Stimulated activated CD4-positive, alpha-beta T cell treated with anti-CD3 and anti-CD28 coated beads, Interleukin-4, amount 100 ng/mL, for 4 hours (primary cell): Measurements from ENCODE around the gene UBE2QL1.

Experiments used
- DNase-seq, 2 experiments: peaks; one replicate each; pipeline ENCODE4 v3.0.0-alpha.2; 2020

Gene UBE2QL1

DNA sequence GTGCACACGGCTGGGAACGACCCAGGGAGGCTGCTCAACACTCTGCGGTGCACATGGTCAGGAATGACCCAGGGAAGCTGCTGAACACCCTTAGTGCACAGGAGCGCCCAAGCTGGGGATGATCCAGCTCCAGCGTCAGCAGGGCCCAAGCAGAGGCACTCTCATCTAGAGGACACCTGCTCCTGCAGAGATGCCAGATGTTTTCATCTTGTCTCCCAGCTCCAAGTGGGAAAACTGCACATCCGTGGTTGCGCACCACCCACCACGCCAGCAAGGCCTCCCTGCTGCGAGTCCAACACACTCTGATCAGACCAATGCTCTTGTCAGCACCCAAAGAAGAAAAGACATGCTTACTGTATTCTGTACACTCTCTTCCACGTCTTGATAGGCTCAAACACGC lies 34.1 kb downstream of the UBE2QL1 start:
- DNase-seq = no peak

- DNase-seq = no peak
Observed at GRCh38 chr5:6483880-6484382, 35.3 kb downstream of the UBE2QL1 start.

DNA sequence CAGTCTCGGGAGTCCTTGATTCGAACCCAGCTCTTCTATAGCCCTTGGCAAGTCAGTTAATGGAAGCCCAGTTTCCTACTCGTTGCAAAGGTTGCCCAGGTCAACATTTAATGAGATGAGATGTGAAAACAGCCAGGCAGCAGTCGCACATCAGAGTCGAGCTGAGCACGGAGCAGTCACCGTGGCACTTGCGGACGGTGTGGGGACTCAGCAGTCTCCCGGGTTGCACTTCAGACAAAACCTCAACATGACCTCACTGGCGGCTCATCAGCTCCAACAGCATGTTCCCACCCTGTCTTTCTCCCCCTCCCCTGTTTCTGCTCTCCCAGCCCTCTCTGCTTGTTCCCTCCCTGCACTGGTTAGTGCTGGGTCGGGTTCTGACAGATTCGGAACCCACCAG lies 35.8 kb downstream of the UBE2QL1 start:
- no peak for DNase-seq

DNA sequence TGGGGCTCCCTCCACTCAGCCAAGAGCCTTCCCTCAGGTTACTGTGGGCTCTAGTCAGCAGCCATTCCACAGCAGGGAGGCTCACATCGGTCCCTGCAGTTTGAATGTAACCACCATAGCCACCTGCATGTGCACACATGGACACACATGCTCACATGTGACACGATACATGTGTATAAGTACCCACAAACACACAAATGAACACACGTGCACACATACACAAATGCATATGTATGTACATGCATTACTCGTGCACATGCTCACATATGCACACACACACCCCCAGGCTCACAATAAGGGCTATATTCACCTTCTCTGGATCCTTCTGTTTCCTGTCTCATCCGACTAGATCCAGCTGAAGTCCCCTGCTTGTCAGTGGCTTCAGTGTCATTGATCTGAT lies 36.2 kb downstream of the UBE2QL1 start:
- DNase-seq = no peak

GRCh38 chr5:6485441-6485840 lies 36.8 kb downstream of the UBE2QL1 start:
- DNase-seq = no peak

DNA sequence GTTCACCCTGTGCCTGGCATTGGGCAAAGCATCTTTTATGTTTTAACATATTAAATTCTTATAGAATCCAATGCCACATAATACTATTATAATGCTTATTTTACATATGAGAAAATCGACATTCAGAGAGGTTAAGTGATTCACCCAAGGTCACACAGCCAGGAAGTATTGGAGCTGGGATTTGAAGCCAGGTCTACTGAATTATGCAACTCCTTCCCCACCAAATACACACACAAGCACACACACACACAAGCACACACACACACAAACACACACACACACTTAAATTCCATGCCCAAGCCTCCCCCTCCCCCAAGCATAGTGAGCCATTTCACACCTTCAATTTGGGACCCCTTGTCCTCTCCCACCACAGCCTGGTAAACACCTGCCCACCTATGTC lies 37.4 kb downstream of the UBE2QL1 start:
- no peak for DNase-seq

DNA sequence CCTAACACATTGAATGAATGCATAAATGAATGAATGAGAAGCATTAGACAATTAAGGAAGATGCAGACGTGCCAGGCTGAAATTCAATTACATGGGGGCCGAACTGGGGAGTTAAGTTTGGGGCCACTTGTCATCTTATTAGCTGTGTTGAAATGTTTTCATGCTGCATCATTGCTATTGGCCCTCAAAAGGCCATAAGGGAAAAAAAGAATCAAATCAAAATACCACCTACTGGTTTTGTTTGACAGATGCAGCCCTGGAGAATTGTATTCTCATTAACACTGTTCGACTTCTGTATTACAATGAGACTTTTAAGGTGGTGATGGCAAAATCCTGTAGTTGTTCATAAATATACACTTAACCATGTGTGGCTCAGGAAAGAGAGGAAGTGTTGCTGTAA lies 38.4 kb downstream of the UBE2QL1 start:
- DNase-seq = no peak

- no peak for DNase-seq
Observed at GRCh38 chr5:6488021-6488420, 39.4 kb downstream of the UBE2QL1 start.

DNA sequence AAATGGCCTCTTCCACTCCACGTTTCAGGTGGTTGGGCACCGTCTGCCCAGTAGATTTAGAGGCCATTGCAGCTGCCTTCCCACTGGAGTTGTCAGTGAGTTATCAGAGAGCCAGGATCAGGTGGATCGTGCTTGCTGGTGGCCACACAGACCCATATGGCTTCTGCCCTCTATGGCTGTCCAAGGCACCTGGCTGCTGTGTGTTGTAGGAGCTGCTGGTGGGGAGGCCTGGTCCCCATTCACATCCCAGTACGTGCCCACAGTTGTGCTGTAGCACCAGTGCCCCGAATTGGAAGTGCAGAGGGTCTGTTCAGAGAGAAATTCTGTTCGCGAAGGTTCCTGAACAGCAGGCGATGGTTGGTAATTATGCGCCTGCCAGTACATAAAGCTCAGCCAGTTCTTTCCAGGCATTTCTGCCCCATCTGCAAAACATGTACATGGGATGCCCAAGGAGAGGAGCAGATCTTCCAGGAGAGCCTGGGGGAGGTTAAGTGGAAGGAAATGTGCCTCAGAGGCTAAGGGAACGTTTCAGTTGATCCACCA lies 41.1 kb downstream of the UBE2QL1 start:
- DNase-seq = no peak

- no peak for DNase-seq
Observed at GRCh38 chr5:6490246-6490645, 41.6 kb downstream of the UBE2QL1 start.

DNA sequence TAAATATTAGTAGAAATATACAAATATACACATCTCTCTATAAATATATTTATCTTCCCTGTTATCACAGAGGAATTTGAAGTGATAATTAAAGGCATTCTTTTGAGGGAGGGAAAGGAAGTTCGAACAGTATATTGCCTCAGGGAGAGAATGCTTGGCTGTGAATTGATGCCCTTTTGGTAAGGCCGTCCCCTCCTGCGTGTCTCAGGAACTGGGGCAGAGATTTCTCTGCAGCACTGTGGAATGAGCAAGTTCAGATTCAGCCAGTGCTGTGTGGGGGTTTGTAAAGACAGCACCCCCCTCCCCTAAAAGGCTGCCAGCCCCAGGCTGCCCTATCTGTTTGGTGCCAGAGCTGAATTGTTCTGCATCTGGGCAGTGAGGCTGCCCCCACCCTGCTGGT lies 42.0 kb downstream of the UBE2QL1 start:
- no peak for DNase-seq

DNA sequence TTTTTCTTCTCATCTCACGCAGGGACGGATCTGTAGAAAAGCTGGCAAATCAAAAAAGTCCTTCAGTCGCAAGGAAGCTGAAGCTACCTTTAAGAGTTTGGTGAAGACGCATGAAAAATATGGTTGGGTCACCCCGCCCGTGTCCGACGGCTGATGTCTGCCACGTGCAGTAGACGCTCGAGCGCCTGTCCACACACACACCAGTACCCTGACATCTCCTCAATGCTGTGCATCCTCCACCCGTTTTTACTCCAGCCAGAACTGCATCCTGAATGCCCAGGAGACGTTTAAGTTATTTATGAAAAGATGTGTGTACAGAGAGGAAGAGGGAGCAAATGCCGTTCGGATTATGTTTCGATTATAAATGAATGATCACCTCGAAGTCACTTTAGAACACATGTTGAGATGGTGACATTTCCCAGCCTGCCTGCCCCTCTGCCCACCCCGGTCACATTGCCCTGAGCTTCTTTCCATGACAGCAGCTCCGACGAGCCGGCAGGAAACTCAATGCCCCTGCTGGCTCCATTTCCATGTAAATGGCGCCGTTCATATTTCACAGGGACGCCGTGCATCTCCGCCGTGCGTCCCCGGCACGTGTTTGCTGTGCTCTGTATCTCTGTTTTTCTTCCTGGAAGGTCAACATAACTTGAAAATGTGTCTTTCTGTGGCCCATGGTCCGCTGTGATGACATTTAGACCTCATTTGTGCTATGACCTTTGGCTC lies 42.7 kb downstream of the UBE2QL1 start:
- no peak for DNase-seq

DNA sequence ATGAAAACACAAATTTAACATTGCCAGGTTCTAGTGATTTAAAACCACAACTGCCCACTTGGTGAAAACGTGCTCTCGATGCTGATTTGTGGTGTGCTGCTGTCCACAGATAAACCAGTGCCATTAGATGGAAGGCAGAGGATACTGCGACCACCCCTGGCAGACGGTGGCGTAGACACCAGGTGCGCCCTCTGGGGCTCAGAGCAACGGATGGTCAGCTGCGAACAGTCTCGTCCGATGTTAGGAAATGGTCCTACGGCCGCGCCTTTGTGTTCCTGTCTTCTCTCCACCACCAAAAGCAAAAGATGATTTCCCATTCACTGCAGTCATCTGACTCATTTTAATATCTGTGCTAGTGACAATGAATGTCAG lies 43.2 kb downstream of the UBE2QL1 start:
- no peak for DNase-seq

DNA sequence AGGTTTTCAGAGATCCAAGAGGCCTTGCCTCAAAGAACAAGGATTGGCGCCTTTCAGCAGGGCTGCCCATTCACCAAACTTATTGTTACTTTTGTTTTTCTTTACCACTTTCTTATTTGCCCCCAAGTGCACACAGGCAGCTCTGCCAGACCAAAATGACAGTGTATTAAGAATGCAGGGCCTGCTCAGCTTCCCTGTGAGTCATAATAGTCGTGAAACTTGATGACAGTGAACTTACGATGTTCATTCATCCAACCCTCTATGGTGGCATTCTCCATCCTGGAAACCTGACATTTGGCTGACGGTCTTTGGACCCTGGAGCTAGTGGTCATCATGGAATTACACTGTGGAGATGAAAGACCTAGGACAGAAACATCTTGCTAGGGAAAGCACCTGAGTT lies 44.3 kb downstream of the UBE2QL1 start:
- no peak for DNase-seq

GRCh38 chr5:6493681-6494454 lies 45.2 kb downstream of the UBE2QL1 start:
- no peak for DNase-seq

GRCh38 chr5:6494939-6495338 lies 46.3 kb downstream of the UBE2QL1 start:
- DNase-seq = no peak

GRCh38 chr5:6495433-6496206 lies 47.0 kb downstream of the UBE2QL1 start:
- no peak for DNase-seq

GRCh38 chr5:6496207-6496584 lies 47.5 kb downstream of the UBE2QL1 start:
- no peak for DNase-seq

DNA sequence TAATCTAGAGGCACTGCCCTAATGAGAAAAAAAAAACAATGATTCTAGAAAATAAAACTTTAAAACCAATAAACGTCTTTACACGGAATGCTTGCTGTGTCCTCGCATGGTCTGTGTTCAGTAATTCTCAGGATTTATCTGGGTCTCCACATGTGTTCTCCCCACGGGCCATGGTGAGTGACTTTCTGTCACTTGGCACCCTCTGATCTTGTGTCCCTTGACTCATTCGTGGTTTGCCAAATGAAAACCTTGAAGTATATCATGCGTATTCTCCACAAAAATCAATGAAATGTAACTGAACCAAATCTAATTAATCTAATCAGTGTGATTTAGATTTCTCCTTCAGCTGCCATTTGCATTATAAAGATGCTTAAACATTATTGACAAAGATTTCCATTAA lies 48.0 kb downstream of the UBE2QL1 start:
- DNase-seq = no peak

DNA sequence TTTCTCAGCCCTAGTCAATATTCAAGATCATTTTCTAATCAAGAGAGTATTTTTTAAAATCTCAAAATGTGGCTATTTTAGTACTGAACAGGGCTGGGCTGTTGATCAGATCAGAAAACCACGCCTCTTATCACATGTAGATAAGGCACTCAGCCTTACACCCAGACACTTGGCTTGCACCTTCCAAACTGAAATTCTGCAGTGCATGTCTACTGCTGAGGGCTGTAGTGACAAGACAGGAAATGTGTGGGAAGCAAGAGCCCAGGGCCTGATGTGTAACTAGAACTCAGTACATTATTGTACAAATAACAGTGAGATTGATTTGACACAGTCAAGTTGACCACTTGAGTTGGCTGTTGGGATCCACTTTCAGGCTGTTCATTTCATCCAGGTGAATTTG lies 48.6 kb downstream of the UBE2QL1 start:
- DNase-seq = no peak

- DNase-seq = no peak
Observed at GRCh38 chr5:6498968-6499367, 50.3 kb downstream of the UBE2QL1 start.

DNA sequence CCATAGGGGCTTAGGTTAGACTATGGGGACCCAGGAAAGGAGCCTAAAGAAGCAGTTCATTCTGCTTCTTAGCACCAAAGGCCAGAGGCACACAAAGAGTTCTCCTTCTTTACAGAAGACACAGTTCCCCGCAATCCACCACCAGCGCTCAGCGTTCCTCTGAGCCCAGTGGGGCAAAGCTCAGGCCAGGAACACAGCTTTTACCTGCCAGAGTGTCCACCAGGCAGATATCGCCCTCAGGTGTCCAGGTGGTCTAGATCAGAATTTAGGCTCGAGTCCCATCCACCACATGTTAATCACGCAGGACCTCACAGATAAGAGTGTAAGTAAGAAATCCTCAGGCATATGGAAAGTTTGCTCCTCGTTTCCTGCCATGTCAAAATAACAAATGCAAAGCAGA lies 53.0 kb downstream of the UBE2QL1 start:
- no peak for DNase-seq

DNA sequence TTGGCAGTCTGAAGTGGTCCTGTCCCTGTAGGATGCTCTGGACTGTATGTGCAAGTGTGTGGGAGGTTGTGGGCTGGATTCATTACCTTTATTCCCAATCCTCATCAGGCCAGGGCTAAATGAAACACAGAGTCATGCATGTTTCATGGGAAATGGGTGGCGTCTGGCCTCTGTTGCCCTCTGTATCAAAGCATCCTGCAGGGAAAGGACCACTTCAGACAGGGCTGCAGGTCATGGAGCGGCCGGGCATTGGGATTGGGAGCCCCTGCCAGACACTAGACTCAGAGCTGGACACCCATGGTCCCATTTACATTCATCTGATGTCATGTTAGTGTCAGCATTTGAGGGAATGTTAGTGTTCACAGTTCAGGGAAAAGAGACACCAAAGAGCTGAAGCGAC lies 53.8 kb downstream of the UBE2QL1 start:
- DNase-seq = no peak

DNA sequence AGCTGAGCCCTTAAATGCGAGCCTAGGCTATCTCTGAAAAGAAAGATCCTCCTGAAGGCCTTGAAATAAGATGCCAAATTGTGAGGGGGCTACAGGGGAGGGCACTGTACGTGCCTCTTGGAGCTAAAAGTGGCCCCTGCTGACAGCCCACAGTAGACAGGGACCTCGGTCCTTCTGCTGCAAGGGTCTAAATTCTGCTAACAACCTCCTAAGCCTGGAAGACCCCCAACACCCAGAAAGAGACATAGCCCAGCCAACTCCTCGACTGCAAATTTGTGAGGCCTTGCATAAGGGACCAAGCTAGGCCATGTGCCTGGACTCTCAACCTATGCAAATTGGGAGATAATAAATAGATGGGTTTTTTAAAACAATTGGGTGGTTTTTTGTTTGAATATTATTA lies 54.7 kb downstream of the UBE2QL1 start:
- no peak for DNase-seq
